Activated T-cell treated with anti-CD3 and anti-CD28 coated beads, Interleukin-2, amount 50 U/mL, for 48 hours (primary cell): ENCODE results near the gene ANKEF1.

Source experiments
- DNase-seq, 2 experiments: peaks; one replicate each; pipeline ENCODE4 v3.0.0-alpha.2; 2020

Gene ANKEF1

DNA sequence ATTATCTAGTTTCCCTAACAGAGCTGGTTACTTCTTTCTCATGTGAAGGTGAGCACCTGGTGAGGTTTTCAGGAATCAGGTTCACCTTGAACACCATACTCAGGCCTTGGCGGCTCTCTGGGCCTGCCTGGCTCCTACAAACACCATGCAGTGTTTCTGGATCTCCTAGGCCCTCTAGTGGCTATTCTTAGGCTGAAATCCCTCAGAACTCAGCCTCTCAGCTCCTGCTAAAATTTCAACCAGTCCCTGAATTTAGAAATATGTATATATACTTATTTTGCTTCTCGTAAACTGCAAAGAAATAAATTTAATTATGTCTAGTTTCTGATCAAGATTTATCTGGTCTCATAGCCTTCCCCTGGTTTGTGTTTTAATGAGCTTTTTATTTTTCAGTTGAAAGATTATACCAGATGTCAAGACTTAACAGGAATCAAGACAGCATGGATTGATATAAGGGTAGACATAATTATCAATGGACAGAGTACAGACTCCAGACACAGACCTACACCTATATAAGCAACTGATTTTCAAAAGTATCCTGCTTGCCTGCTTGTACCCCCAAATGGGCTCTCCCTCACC, 55.9 kb downstream of the ANKEF1 start:
- peak; percentile 22 to 23 for DNase-seq

DNA sequence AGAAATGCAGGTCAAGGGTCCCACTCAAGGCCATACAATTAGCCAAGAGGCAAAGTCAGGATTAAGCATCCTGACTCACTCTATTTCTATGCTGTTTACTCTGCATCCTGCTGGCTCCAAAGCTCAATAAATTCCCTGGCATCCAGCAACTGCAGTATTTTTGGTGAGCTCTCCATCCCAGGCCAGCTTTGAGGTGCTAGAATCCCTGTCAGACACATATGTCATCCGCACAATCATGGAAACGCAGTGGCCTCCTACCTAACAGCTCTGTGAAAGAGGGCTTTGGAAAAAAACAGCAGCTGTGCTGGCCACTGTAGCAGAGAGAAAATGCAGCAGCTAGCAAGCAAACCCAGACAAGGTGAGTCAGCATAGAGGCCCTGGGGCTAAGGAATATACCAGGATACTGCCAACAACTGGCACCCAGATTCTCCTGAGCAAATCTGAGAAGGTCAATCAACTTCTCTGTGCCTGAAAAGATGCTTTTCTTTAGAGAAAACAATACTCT, 58.4 kb downstream of the ANKEF1 start:
- DNase-seq, result no peak

DNA sequence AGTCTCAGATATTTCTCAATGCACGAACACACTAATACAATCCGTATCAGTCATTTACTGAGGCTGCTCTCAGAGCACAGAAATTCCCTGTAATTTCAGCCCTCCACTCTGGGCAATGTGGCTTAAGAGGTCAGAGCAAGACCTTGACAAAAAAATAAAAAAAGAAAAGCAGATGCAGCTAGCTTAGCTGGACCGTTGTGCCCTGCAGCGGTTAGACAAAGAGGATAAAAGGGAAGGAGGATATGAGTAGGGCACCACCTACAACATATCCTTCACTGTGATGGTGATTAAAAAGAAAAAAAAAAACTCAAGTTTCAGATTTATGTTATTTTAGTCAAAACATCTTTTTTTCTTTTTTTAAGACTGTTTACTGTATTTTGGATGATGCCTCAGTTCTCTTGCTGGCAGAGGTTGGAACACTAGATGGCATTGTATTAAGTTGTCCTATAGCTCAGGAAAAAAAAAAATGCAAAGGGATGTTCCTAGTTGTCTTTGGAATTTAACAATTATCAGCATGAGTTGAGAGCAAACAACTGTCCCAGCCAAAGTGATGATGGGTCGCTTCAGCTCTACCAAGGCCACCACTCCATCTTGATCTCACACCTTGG, 59.9 kb downstream of the ANKEF1 start:
- DNase-seq, result no peak

DNA sequence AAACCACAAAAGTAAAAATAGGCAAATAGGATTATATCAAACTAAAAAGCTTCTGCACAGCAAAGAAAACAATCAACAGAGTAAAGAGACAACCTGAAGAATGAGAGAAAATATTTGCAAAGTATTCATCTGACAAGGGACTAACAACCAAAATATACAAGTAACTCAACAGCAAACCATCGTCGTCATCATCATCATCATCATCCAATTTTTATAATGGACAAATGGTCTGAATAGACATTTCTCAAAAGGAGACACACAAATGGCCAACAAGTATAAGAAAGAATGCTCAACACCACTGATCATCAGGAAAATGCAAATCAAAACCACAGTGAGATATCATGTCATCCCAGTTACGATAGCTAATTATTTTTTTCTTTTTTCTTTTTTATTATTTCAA, 62.0 kb downstream of the ANKEF1 start:
- DNase-seq, result no peak

DNA sequence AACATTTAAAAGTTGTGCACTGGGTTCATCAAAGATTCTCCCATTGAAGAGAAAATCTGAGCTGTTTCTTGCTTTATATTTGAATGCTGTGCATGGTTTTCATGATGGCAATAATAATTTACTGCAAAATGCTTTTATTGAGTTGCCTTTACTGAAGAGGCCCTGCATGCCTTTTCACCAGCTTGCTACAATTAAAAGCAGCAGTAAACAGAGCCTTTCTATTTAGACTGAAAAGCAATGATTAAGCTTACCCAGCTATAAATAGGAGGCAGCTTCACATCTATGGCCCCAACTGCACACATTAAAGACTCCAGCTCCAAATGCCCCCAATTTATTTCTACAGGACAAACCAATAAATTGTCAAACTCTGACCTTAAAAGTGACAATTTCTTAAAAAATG, 70.3 kb downstream of the ANKEF1 start:
- no peak for DNase-seq
